Epidermal melanocyte (primary cell): ENCODE results near the gene PARP2.

Experiments
- DNase-seq: peaks from one replicate; pipeline ENCODE4 v3.0.0; 2011; ENCODE audit warnings: low spot score; ENCODE audit not compliant: insufficient read length

The PARP2 gene

DNA sequence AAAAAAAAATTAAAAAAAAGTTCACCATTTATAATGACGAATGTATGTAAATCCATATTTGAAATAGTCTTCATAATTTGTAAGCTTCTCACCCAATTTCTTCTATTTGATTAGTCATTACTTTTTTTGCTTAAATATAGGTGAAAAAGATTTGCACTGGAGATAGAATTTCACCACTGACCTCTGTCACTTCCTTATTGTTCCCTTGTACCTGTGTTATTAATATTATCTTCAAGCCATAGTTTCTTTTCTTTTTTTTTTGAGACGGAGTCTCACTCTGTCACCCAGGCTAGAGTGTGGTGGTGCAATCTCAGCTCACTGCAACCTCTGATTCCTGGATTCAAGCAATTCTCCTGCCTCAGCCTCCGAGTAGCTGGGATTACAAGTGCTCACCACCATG lies 54.1 kb downstream of the PARP2 start:
- DNase-seq, result no peak

DNA sequence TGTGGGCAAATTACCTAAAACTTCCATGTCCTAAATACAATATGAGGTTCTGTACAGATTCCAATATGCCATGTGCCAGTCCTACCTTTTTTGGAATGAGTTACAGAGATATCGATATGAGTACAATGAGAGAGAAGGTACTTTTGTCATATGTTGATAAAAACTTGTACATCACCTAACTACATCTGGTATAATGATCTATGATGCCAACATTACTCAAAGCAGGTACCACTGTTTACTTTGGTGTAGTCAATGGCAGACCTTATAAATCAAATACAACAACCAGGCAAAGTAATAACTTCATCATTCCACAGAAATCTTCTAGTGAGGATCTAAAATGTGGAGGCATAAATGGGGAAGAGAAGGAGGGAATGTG lies 57.1 kb downstream of the PARP2 start:
- DNase-seq, result no peak

GRCh38 chr14:20400965-20401593 lies 57.6 kb downstream of the PARP2 start:
- no peak for DNase-seq

GRCh38 chr14:20403521-20403920 lies 60.1 kb downstream of the PARP2 start:
- no peak for DNase-seq
